Transverse colon (tissue), 3 donors: ENCODE measurements around the gene ANKS1B.

Source experiments
- CTCF ChIP-seq, 5 experiments: fragments of 200-600 bp in 3 of 5; fragments of 450-650 bp in 2 of 5; sonication (generic) in 3 of 5; IDR thresholded peaks; 1 replicate in 2 of 5; 2 replicates in 3 of 5; pipeline ENCODE4 v1.5.1; 2016 to 2017; ENCODE audit warnings: antibody characterized with exemption in 5 of 5, inconsistent platforms in 3 of 5, mild to moderate bottlenecking in 2 of 5, moderate library complexity in 1 of 5
- EP300 ChIP-seq: sonication (generic); formaldehyde crosslinking; IDR thresholded peaks from one replicate; pipeline ENCODE4 v1.6.1; 2017; ENCODE audit warnings: antibody characterized with exemption, low read depth

- no peak for TF ChIP-seq EP300
- no peak for TF ChIP-seq CTCF (IDR thresholded peaks at IDR 0.05)
These were observed 534.6 kb downstream of the ANKS1B start for GRCh38 chr12:99450036-99450630.
